NB4 (cell line): ENCODE measurements around the gene MCUB.

ENCODE experiments used
- POLR2A ChIP-seq: IDR thresholded peaks from 2 replicates; pipeline ENCODE4 v1.6.1; 2011; ENCODE audit warnings: mild to moderate bottlenecking; ENCODE audit not compliant: insufficient read length; ENCODE audit errors: extremely low read depth
- TF ChIP-seq, protein P1 (sequence below): IDR thresholded peaks from one replicate; pipeline ENCODE4 v1.5.1; 2012; ENCODE audit warnings: low read depth, low read length

DNA sequence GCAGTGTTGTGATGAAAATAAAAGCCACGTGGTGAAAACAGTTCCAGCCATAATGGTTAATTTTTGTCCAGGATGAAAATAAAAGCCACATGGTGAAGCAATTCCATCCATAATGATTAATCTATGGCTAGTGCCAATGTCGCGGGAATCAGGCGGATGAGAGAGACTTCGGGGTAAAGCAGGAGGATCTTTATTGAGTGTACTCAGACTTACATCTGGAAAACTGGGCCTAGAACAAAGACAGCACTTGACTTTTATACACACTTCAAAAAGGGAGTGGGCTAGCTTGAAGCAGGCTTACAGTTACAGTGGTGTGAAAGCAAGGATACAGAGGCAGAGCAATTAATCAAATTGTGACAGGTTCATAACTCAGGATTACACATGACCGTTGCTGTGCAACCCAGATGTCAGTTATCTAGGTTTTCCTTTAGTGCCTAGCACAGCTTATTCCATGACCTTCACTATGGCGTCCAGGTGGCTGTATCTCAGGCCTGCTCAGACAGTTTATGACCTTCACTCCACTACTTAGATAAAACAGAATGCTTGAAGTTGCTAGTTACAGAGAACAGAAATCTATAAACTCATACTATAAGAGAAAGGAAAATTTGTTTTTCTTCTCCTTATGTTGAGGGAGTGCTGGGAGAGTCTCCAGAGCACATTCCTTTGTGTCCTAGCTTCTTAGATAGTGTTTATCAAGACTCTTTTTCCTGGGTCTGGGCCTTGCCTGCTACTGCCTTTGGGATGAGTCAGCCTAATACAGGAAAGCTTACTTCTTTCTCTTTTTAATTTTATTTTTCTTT, 175.7 kb downstream of the MCUB start:
- TF ChIP-seq, protein P1, sequence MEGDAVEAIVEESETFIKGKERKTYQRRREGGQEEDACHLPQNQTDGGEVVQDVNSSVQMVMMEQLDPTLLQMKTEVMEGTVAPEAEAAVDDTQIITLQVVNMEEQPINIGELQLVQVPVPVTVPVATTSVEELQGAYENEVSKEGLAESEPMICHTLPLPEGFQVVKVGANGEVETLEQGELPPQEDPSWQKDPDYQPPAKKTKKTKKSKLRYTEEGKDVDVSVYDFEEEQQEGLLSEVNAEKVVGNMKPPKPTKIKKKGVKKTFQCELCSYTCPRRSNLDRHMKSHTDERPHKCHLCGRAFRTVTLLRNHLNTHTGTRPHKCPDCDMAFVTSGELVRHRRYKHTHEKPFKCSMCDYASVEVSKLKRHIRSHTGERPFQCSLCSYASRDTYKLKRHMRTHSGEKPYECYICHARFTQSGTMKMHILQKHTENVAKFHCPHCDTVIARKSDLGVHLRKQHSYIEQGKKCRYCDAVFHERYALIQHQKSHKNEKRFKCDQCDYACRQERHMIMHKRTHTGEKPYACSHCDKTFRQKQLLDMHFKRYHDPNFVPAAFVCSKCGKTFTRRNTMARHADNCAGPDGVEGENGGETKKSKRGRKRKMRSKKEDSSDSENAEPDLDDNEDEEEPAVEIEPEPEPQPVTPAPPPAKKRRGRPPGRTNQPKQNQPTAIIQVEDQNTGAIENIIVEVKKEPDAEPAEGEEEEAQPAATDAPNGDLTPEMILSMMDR: no peak
- no peak for TF ChIP-seq POLR2A
